ENCODE data around the gene ARVCF. TPM values are rescaled to one million over a fixed set of nuclear protein-coding genes. Genes with fewer than 3 reads are reported as not detected.

Gene ARVCF
- total RNA-seq, 4 donors from 2014 or later, result 1.5 to 15.3 (median 7.5) TPM

GRCh38 chr22:20011123-20011992, 5.3 kb downstream of the ARVCF start:
- no peak for TF ChIP-seq CTCF (IDR thresholded peaks at IDR 0.05; ENCODE audit: low read depth)

- no peak for TF ChIP-seq CTCF (IDR thresholded peaks at IDR 0.05; ENCODE audit: low read depth)
These were observed 6.1 kb downstream of the ARVCF start for GRCh38 chr22:20010307-20011122.

GRCh38 chr22:20009582-20010306, 6.9 kb downstream of the ARVCF start:
- TF ChIP-seq CTCF (IDR thresholded peaks at IDR 0.05; ENCODE audit: low read depth), result no peak

GRCh38 chr22:20009018-20009491, 7.6 kb downstream of the ARVCF start:
- TF ChIP-seq CTCF (IDR thresholded peaks at IDR 0.05; ENCODE audit: low read depth), result no peak

- TF ChIP-seq CTCF (IDR thresholded peaks at IDR 0.05; ENCODE audit: low read depth), result no peak
These were observed 8.2 kb downstream of the ARVCF start for GRCh38 chr22:20008221-20008995.

GRCh38 chr22:20004464-20004863, 12.2 kb downstream of the ARVCF start:
- TF ChIP-seq CTCF (IDR thresholded peaks at IDR 0.05; ENCODE audit: low read depth), result no peak
